ENCODE measurements around the gene PSMB3. TPM values are rescaled to one million over a fixed set of nuclear protein-coding genes. Genes with fewer than 3 reads are reported as not detected.

Gene PSMB3
- total RNA-seq, 3 donors from 2014 or later = 132 to 214 (median 167) TPM

DNA sequence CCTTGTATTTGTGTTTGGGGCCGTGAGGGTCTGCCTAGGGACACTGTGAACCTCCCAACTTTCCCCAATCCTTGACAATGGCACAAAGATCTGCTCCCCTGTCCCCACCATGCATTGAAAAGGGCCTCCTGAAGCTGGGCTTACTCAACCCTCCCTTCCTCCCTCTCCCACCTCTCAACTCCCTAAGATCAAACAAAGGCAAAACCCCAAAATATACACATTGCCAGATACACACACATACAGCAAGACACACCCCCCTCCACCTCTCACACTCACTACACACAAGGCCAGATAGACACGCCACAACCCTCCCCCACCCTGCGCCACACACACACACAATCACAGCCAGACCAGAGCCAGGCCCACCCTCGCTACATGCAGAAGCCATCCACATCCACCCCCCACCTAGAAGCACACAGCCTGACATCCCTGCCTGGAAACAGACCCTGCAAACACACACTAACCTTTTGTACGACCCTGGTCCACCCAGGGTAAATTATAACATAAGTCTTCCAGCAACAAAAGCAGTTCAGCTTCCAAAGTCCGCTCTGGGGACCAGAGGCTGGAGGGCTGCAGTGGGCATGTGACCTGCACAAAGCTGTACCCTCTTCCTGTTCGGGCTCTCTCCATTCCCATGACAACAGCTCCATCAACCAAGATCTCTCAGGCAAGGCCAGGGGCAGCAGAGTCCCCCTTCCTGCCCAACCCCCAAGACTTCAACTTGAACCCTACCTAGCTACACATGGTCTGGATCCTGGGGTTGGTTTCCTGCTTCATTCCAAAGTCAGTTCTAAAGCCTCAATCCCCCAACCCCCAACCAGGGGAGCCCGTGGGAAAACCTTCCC is 6.3 kb upstream of the PSMB3 start:
- H3K4me3 ChIP-seq = peak overlapping the region; percentile 84 to 91 (median 88)
- peak overlapping the region; percentile 78 to 93 for H3K27ac ChIP-seq
- no peaks in the 10 kb centered on the region for H3K9me3 ChIP-seq
- intact Hi-C loops (cut with DNase I; ENCODE audit: low total_unique reads) = no loop called here
- no peaks in the 10 kb centered on the region for H3K27me3 ChIP-seq
- H3K36me3 ChIP-seq = no peaks in the 10 kb centered on the region
- no peak for DNase-seq (ENCODE audit: low spot score in 2 of 2)
- H3K4me1 ChIP-seq = peaks cover 16 to 25% of the 10 kb centered on the region in 2 donors
- TF ChIP-seq, protein P1, sequence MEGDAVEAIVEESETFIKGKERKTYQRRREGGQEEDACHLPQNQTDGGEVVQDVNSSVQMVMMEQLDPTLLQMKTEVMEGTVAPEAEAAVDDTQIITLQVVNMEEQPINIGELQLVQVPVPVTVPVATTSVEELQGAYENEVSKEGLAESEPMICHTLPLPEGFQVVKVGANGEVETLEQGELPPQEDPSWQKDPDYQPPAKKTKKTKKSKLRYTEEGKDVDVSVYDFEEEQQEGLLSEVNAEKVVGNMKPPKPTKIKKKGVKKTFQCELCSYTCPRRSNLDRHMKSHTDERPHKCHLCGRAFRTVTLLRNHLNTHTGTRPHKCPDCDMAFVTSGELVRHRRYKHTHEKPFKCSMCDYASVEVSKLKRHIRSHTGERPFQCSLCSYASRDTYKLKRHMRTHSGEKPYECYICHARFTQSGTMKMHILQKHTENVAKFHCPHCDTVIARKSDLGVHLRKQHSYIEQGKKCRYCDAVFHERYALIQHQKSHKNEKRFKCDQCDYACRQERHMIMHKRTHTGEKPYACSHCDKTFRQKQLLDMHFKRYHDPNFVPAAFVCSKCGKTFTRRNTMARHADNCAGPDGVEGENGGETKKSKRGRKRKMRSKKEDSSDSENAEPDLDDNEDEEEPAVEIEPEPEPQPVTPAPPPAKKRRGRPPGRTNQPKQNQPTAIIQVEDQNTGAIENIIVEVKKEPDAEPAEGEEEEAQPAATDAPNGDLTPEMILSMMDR (IDR thresholded peaks at IDR 0.05) = no peak
- TF ChIP-seq POLR2AphosphoS5 (IDR thresholded peaks at IDR 0.05) (no peak), POLR2A (IDR thresholded peaks at IDR 0.05) (no peak)

- peak overlapping the region; percentile 84 to 91 (median 88) for H3K4me3 ChIP-seq
- peak overlapping the region; percentile 78 to 93 for H3K27ac ChIP-seq
- intact Hi-C loops (cut with DNase I; ENCODE audit: low total_unique reads) = no loop called here
- no peaks in the 10 kb centered on the region for H3K27me3 ChIP-seq
- peaks cover 12 to 20% of the 10 kb centered on the region in 2 donors for H3K4me1 ChIP-seq
- no peak for TF ChIP-seq POLR2AphosphoS5 (IDR thresholded peaks at IDR 0.05)
- TF ChIP-seq POLR2A (IDR thresholded peaks at IDR 0.05) = no peak
- TF ChIP-seq, protein P1 (IDR thresholded peaks at IDR 0.05) = no peak
- H3K9me3 ChIP-seq = no peaks in the 10 kb centered on the region
- H3K36me3 ChIP-seq = no peaks in the 10 kb centered on the region
- no peak for DNase-seq (ENCODE audit: low spot score in 2 of 2)
Observed at GRCh38 chr17:38746849-38747462, 5.6 kb upstream of the PSMB3 start.

DNA sequence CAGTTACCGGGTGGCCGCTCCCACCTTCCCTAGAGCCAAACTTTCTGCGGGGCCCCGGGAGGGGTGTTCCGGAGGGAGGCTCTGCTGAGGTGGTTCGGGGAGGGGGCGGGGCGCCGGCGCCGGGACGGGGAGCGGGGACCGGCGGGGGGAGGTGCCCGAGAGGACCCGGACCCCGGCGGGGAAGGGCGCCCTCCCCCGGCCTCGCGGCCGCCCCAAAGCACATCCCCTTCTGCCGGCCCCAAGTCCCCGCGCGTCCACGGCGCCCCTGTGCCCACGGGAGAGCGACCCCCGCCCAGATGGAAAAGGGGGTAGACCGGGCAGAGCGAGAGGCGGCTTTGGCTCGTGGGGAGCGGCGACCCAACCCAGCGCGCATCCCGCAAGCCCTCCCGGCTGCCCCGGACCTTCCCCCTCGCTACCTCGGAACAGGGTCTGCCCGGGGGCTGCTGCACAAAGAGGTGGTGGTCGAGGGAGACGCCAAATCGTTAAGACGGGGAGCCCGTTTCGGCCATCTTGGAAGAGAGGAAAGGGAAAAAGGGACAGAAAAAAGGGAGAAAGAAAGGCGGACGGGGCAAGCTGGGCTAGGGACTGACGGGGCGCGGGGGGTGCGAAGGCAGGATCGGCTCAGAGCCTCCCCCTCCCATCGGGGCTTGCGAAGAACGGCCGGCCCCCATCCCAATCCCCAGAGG is 4.9 kb upstream of the PSMB3 start:
- H3K27ac ChIP-seq = peak overlapping the region; percentile 78 to 93
- peaks cover 5 to 16% of the 10 kb centered on the region in 2 donors for H3K4me1 ChIP-seq
- intact Hi-C loops (cut with DNase I; ENCODE audit: low total_unique reads) = loop anchor here (1.0 kb wide), 1 partner anchor 43 kb away; no protein-coding TSS in a partner anchor
- H3K4me3 ChIP-seq = peak overlapping the region; percentile 84 to 91 (median 88)
- H3K9me3 ChIP-seq = no peaks in the 10 kb centered on the region
- H3K27me3 ChIP-seq = no peaks in the 10 kb centered on the region
- DNase-seq (ENCODE audit: low spot score in 2 of 2) = no peak
- H3K36me3 ChIP-seq = no peaks in the 10 kb centered on the region
- peak in 1 of 3 donors; percentile 35 for TF ChIP-seq POLR2AphosphoS5 (IDR thresholded peaks at IDR 0.05)
- TF ChIP-seq POLR2A (IDR thresholded peaks at IDR 0.05) = no peak

GRCh38 chr17:38748149-38748891 is 4.2 kb upstream of the PSMB3 start, which contains the start of gene PCGF2:
TSS of gene PCGF2 (minus strand) at chr17:38748336. CDS start at chr17:38740402, 7,934 bp downstream.
- peaks cover 4 to 14% of the 10 kb centered on the region in 2 donors for H3K4me1 ChIP-seq
- DNase-seq (ENCODE audit: low spot score in 2 of 2) = peak; percentile 87 to 91
- intact Hi-C loops (cut with DNase I; ENCODE audit: low total_unique reads) = loop anchor here (1.0 kb wide), 1 partner anchor 44 kb away; no protein-coding TSS in a partner anchor

More at GRCh38 chr17:38748149-38748891, 4.2 kb upstream of the PSMB3 start, which contains the start of gene PCGF2:
- Histone ChIP-seq H3K27me3 (no peaks in the 10 kb centered on the region), H3K9me3 (no peaks in the 10 kb centered on the region), H3K27ac (peak within 1 kb of the TSS; percentile 78 to 93), H3K36me3 (no peaks in the 10 kb centered on the region), H3K4me3 (peak within 1 kb of the TSS; percentile 84 to 91 (median 88))
- TF ChIP-seq POLR2A (IDR thresholded peaks at IDR 0.05) (peak; percentile 44), POLR2AphosphoS5 (IDR thresholded peaks at IDR 0.05) (peak in 1 of 3 donors; percentile 25)
- TF ChIP-seq, protein P1 (IDR thresholded peaks at IDR 0.05) = no peak

Measured in breast epithelium (tissue), 4 donors.